Endothelial cell of umbilical vein (primary cell): ENCODE measurements around the gene NPFFR1. TPM values are rescaled to one million over a fixed set of nuclear protein-coding genes. Genes with fewer than 3 reads are reported as not detected.
"Not testable (repeated sequence)": the region's sequence is repeated elsewhere in the genome, so short reads cannot be mapped to it uniquely, and the experiment has no call there.

ENCODE experiments used
- BruUV-seq: library from RNA; stranded (reverse); fragments of 400-500 nt; replicated peaks from 2 replicates; lab custom pipeline; 2021; lab: Mats Ljungman, UMichigan
- CTCF ChIA-PET: fragments of 300-600, 350-600 bp; sonication (Branson Sonifier 250); formaldehyde crosslinking; loops from one replicate; lab custom pipeline; 2021; ENCODE audit warnings: antibody characterized with exemption, inconsistent platforms; lab: Charles Lee
- POLR2A ChIA-PET: fragments of 300-600, 350-600 bp; sonication (Branson Sonifier 250); formaldehyde crosslinking; loops from one replicate; lab custom pipeline; 2021; ENCODE audit warnings: antibody characterized with exemption, inconsistent platforms; lab: Charles Lee
- DNase-seq: peaks from one replicate; pipeline ENCODE4 v3.0.0-alpha.2; 2011; ENCODE audit warnings: low read depth, low spot score
- FAIRE-seq: peaks from 2 replicates; lab custom pipeline; 2011; peaks lifted over from hg19 to GRCh38; lab: Jason Lieb, UNC
- H2AFZ ChIP-seq: 2 replicates; pipeline ENCODE4 v1.6.0; 2012; ENCODE audit warnings: low read depth, low read length, control low read depth, inconsistent platforms
- H3K27ac ChIP-seq: 2 replicates; pipeline ENCODE4 v1.5.1; 2011; ENCODE audit warnings: low read depth, mild to moderate bottlenecking, control low read depth, low read length, moderate library complexity; ENCODE audit not compliant: insufficient read depth
- H3K27me3 ChIP-seq, 2 experiments: 2 replicates each; pipeline versions ENCODE4 v1.6.0 to v1.6.1; 2011; ENCODE audit warnings: low read length in 2 of 2, mixed read lengths in 1 of 2; ENCODE audit not compliant: control insufficient read depth in 2 of 2, insufficient read depth in 2 of 2
- H3K36me3 ChIP-seq, 2 experiments: 2 replicates in 1 of 2; 3 replicates in 1 of 2; pipeline ENCODE4 v1.5.1; 2011; ENCODE audit warnings: low read length in 2 of 2, mild to moderate bottlenecking in 1 of 2, moderate library complexity in 1 of 2; ENCODE audit not compliant: control insufficient read depth in 2 of 2, insufficient read depth in 2 of 2; ENCODE audit errors: extremely low read depth in 1 of 2
- H3K4me1 ChIP-seq: 3 replicates; pipeline ENCODE4 v1.5.1; 2011; ENCODE audit warnings: mild to moderate bottlenecking, low read length; ENCODE audit not compliant: control insufficient read depth, insufficient read depth; ENCODE audit errors: extremely low read depth
- H3K4me2 ChIP-seq: 2 replicates; pipeline ENCODE4 v1.6.1; 2011; ENCODE audit warnings: low read length, control low read depth, mixed read lengths; ENCODE audit not compliant: insufficient read depth
- H3K4me3 ChIP-seq, 3 experiments: fragments of 200-600 bp in 1 of 3; sonication (generic), shearing (Covaris generic) in 1 of 3; replicated peaks in 1 of 3; 2 replicates each; pipeline ENCODE4 v1.5.1; 2011 to 2016; ENCODE audit warnings: control low read depth in 3 of 3, low read length in 3 of 3, mild to moderate bottlenecking in 2 of 3, inconsistent platforms in 1 of 3, low read depth in 1 of 3, moderate library complexity in 1 of 3; ENCODE audit not compliant: insufficient read depth in 1 of 3
- H3K79me2 ChIP-seq: 2 replicates; pipeline ENCODE4 v1.6.0; 2012; ENCODE audit warnings: low read length, inconsistent platforms; ENCODE audit not compliant: control insufficient read depth, insufficient read depth
- H3K9ac ChIP-seq: replicated peaks from 2 replicates; pipeline ENCODE3; 2011; ENCODE audit warnings: low read length, control low read depth; ENCODE audit not compliant: insufficient read depth; ENCODE audit errors: extremely low read depth
- H3K9me1 ChIP-seq: replicated peaks from 3 replicates; pipeline ENCODE4 v1.6.0; 2011; ENCODE audit warnings: mild to moderate bottlenecking, low read length; ENCODE audit not compliant: control insufficient read depth, insufficient read depth; ENCODE audit errors: extremely low read depth
- H3K9me3 ChIP-seq: replicated peaks from 2 replicates; pipeline ENCODE4 v1.5.1; 2012; ENCODE audit warnings: low read length, inconsistent platforms; ENCODE audit not compliant: control insufficient read depth, insufficient read depth
- H4K20me1 ChIP-seq: replicated peaks from 2 replicates; pipeline ENCODE3; 2011; ENCODE audit warnings: mild to moderate bottlenecking, low read length; ENCODE audit not compliant: control insufficient read depth, insufficient read depth; ENCODE audit errors: extremely low read depth
- EZH2 ChIP-seq: IDR thresholded peaks from 2 replicates; pipeline ENCODE4 v1.6.1; 2012; ENCODE audit warnings: borderline replicate concordance, low read depth, mild to moderate bottlenecking, moderate library complexity, low read length, inconsistent platforms; ENCODE audit not compliant: severe bottlenecking
- FOS ChIP-seq: IDR thresholded peaks from 2 replicates; pipeline ENCODE4 v1.6.1; 2011; ENCODE audit warnings: mild to moderate bottlenecking, low read length, moderate library complexity, borderline replicate concordance; ENCODE audit not compliant: insufficient read depth
- GATA2 ChIP-seq: IDR thresholded peaks from 2 replicates; pipeline ENCODE4 v1.7.0; 2011; ENCODE audit warnings: low read depth, mild to moderate bottlenecking, moderate library complexity, mixed read lengths, low read length; ENCODE audit not compliant: insufficient read length, insufficient read depth
- JUN ChIP-seq: IDR thresholded peaks from 2 replicates; pipeline ENCODE4 v1.6.1; 2011; ENCODE audit warnings: borderline replicate concordance, low read depth; ENCODE audit not compliant: insufficient read length, insufficient read depth
- MYC ChIP-seq: IDR thresholded peaks from one replicate; pipeline ENCODE4 v1.6.1; 2011; ENCODE audit warnings: mild to moderate bottlenecking, low read depth, low read length
- POLR2A ChIP-seq: IDR thresholded peaks from 2 replicates; pipeline ENCODE4 v1.6.1; 2012; ENCODE audit warnings: low read depth, mild to moderate bottlenecking, control low read depth, low read length
- POLR2AphosphoS5 ChIP-seq: IDR thresholded peaks from 2 replicates; pipeline ENCODE4 v1.6.1; 2012; ENCODE audit warnings: low read depth, mild to moderate bottlenecking, control low read depth, low read length, moderate library complexity; ENCODE audit not compliant: insufficient read depth
- dilution Hi-C: fragments of 300-500 bp; cut with MboI; formaldehyde crosslinking; loops from one replicate; pipeline ENCODE4 v1.15.0; 2019; ENCODE audit warnings: low sequenced_read_pairs; ENCODE audit not compliant: extremely low pct_ligation_motif_present
- intact Hi-C: fragments of 100-400 bp; cut with micrococcal nuclease; formaldehyde crosslinking; loops from one replicate; pipeline ENCODE4 v1.10.0; 2022
- polyA plus RNA-seq, 4 experiments: library from polyadenylated mRNA; depleted of rRNA in 3 of 4; stranded (reverse) in 3 of 4; unstranded in 1 of 4; fragments of >200 nt; gene quantifications; 2 replicates each; pipeline versions ENCODE4 v1.2.1 to v1.2.3, GENCODE V29; 2011 to 2012; ENCODE audit warnings: missing spikeins in 1 of 4
- total RNA-seq: library from RNA; stranded (reverse); gene quantifications from 2 replicates; pipeline ENCODE4 v1.2.3, GENCODE V29; 2021
- TF ChIP-seq, protein P1 (sequence below), 2 donors: IDR thresholded peaks; 1 replicate in 1 of 2; 2 replicates in 1 of 2; pipeline ENCODE4 v1.5.1; 2011; ENCODE audit warnings: low read length in 2 of 2, mild to moderate bottlenecking in 2 of 2, moderate library complexity in 2 of 2, control low read depth in 1 of 2, inconsistent platforms in 1 of 2, low read depth in 1 of 2; ENCODE audit not compliant: insufficient read depth in 1 of 2; ENCODE audit errors: extremely low read depth in 1 of 2
- TF ChIP-seq, protein P2 (sequence below): IDR thresholded peaks from 2 replicates; pipeline ENCODE4 v1.6.1; 2011; ENCODE audit not compliant: insufficient read depth, insufficient read length

The NPFFR1 gene
- total and polyA plus RNA-seq, 2 donors (not counting 3 experiments of a cell fraction or from before 2014, with no cell fraction given), result not detected

- DNase-seq, dilution Hi-C loops, H3K9me3 ChIP-seq, POLR2A ChIA-PET, H3K9ac ChIP-seq, H3K36me3 ChIP-seq, intact Hi-C loops, H3K27ac ChIP-seq, BruUV-seq, H3K4me1 ChIP-seq, H3K9me1 ChIP-seq, FAIRE-seq, H3K27me3 ChIP-seq, H2AFZ ChIP-seq, H3K79me2 ChIP-seq, H4K20me1 ChIP-seq, H3K4me3 ChIP-seq, H3K4me2 ChIP-seq: not testable (repeated sequence)
- CTCF ChIA-PET, result interaction anchor here (1.0 to 1.5 kb wide), 3 partner anchors 27 to 150 kb away, joined by 3 to 6 read pairs (median 4); no protein-coding TSS in a partner anchor
Measured at GRCh38 chr10:70237958-70238536, 45.8 kb downstream of the NPFFR1 start.

DNA sequence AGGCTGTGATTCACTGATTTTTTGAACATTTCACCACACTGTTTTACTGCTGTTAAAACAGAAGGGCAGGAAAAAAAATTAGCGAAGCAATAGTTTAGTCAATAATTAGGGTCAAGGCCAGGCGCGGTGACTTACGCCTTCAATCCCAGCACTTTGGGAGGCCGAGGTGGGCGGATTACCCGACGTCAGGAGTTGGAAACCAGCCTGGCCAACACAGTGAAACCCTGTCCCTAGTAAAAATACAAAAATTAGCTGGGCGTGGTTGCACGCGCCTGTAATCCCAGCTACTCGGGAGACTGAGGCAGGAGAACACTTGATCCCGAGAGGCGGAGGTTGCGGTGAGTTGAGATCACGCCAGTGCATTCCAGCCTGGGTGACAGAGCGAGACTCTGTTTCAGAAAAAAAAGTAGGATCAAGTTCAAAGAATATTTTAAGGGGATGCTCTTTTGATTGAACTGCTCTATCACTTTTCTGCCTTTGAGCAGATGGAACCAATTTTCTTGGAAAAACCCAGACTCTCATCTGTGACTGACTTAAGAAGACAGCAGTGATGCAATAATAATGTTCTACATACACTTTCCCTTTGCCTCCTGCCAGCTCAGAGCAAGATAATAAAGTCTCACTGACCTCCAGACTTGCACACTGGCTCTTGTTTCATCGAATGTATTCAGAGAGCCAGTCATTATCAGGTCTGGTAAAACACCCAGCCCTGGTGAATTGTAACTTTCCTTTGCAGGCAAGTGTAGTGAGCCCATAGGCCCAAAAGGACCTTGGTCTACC, 48.9 kb downstream of the NPFFR1 start:
- DNase-seq (no peak), FAIRE-seq (no peak)
- CTCF ChIA-PET, result interaction anchor here (3.4 kb wide), 1 partner anchor 130 kb away, joined by 50 read pairs; no protein-coding TSS in a partner anchor
- Histone ChIP-seq H3K4me2 (no peak overlapping the region), H4K20me1 (no peaks in the 10 kb centered on the region), H3K27me3 (no peaks in the 10 kb centered on the region), H3K9ac (no peak overlapping the region), H3K9me1 (no peaks in the 10 kb centered on the region), H3K79me2 (peaks cover 28% of the 10 kb centered on the region), H2AFZ (no peak overlapping the region), H3K27ac (no peak overlapping the region), H3K4me1 (peaks cover 11% of the 10 kb centered on the region), H3K9me3 (no peaks in the 10 kb centered on the region), H3K36me3 (no peaks in the 10 kb centered on the region), H3K4me3 (no peak overlapping the region)
- POLR2A ChIA-PET, result no interaction called here
- no peak for TF ChIP-seq POLR2A
- no peak for TF ChIP-seq GATA2
- TF ChIP-seq, protein P1, sequence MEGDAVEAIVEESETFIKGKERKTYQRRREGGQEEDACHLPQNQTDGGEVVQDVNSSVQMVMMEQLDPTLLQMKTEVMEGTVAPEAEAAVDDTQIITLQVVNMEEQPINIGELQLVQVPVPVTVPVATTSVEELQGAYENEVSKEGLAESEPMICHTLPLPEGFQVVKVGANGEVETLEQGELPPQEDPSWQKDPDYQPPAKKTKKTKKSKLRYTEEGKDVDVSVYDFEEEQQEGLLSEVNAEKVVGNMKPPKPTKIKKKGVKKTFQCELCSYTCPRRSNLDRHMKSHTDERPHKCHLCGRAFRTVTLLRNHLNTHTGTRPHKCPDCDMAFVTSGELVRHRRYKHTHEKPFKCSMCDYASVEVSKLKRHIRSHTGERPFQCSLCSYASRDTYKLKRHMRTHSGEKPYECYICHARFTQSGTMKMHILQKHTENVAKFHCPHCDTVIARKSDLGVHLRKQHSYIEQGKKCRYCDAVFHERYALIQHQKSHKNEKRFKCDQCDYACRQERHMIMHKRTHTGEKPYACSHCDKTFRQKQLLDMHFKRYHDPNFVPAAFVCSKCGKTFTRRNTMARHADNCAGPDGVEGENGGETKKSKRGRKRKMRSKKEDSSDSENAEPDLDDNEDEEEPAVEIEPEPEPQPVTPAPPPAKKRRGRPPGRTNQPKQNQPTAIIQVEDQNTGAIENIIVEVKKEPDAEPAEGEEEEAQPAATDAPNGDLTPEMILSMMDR (IDR thresholded peaks at IDR 0.05; ENCODE audit: extremely low read depth in 1 of 2, insufficient read depth in 1 of 2, low read depth in 1 of 2, low read length in 2 of 2), result no peak
- no peak for TF ChIP-seq JUN
- TF ChIP-seq MYC, result no peak
- no peak for TF ChIP-seq FOS
- TF ChIP-seq EZH2, result no peak
- TF ChIP-seq, protein P2, sequence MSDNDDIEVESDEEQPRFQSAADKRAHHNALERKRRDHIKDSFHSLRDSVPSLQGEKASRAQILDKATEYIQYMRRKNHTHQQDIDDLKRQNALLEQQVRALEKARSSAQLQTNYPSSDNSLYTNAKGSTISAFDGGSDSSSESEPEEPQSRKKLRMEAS, result no peak
- TF ChIP-seq POLR2AphosphoS5, result no peak
- intact Hi-C loops, result loop anchor here (5.0 kb wide), 2 partner anchors 88 to 147 kb away; partner anchors contain the start of genes LRRC20 and TYSND1
- dilution Hi-C loops, result no loop called here
- no TSS peak for BruUV-seq
